T-helper 1 cell treated with Interleukin-12 subunit alpha and Interleukin-12 subunit beta and Interleukin-4 antibody, amounts not matched to agents 30 μg/mL and 1 μg/mL, for 36 hours (primary cell): ENCODE measurements around the gene EVL.
A peak's percentile ranks its signal among the peaks of the same experiment; 100 is the strongest.

Experiments used
- H3K27ac Mint-ChIP-seq: one replicate; pipeline ENCODE4 v1.8.0; 2021; ENCODE audit warnings: mild to moderate bottlenecking, mixed read lengths
- H3K27me3 Mint-ChIP-seq: one replicate; pipeline ENCODE4 v1.8.0; 2021; ENCODE audit warnings: low read depth, mixed read lengths
- H3K36me3 Mint-ChIP-seq: one replicate; pipeline ENCODE4 v1.8.0; 2021; ENCODE audit warnings: low read depth, mixed read lengths
- H3K4me1 Mint-ChIP-seq: one replicate; pipeline ENCODE4 v1.8.0; 2021; ENCODE audit warnings: low read depth, mixed read lengths
- H3K4me3 Mint-ChIP-seq: one replicate; pipeline ENCODE4 v1.8.0; 2021; ENCODE audit warnings: mild to moderate bottlenecking, moderate library complexity, mixed read lengths
- H3K9me3 Mint-ChIP-seq: one replicate; pipeline ENCODE4 v1.8.0; 2021; ENCODE audit warnings: mixed read lengths

The EVL gene

GRCh38 chr14:100111931-100112704 lies 46.9 kb downstream of the EVL start:
- Mint-ChIP-seq H3K4me3 (no peak overlapping the region), H3K9me3 (no peaks in the 10 kb centered on the region), H3K27ac (peak overlapping the region; percentile 53), H3K36me3 (peaks cover 55% of the 10 kb centered on the region), H3K4me1 (peaks cover 40% of the 10 kb centered on the region), H3K27me3 (no peaks in the 10 kb centered on the region)

- Mint-ChIP-seq H3K9me3 (no peaks in the 10 kb centered on the region), H3K4me3 (no peak overlapping the region), H3K36me3 (peaks cover 51% of the 10 kb centered on the region), H3K27me3 (no peaks in the 10 kb centered on the region), H3K27ac (no peak overlapping the region), H3K4me1 (peaks cover 24% of the 10 kb centered on the region)
Measured at GRCh38 chr14:100114109-100114765, 49.0 kb downstream of the EVL start.

- no peak overlapping the region for H3K27ac Mint-ChIP-seq
- no peaks in the 10 kb centered on the region for H3K9me3 Mint-ChIP-seq
- H3K4me3 Mint-ChIP-seq: no peak overlapping the region
- no peaks in the 10 kb centered on the region for H3K27me3 Mint-ChIP-seq
- H3K4me1 Mint-ChIP-seq: peaks cover 21% of the 10 kb centered on the region
- H3K36me3 Mint-ChIP-seq: peaks cover 51% of the 10 kb centered on the region
Measured at GRCh38 chr14:100115236-100115635, 50.0 kb downstream of the EVL start.

- peaks cover 56% of the 10 kb centered on the region for H3K36me3 Mint-ChIP-seq
- H3K27me3 Mint-ChIP-seq: no peaks in the 10 kb centered on the region
- H3K4me1 Mint-ChIP-seq: peaks cover 22% of the 10 kb centered on the region
- H3K9me3 Mint-ChIP-seq: no peaks in the 10 kb centered on the region
- H3K27ac Mint-ChIP-seq: no peak overlapping the region
- H3K4me3 Mint-ChIP-seq: no peak overlapping the region
Measured at GRCh38 chr14:100115726-100116125, 50.5 kb downstream of the EVL start.

GRCh38 chr14:100116134-100116533 lies 50.9 kb downstream of the EVL start:
- Mint-ChIP-seq H3K27me3 (no peaks in the 10 kb centered on the region), H3K9me3 (no peaks in the 10 kb centered on the region), H3K4me3 (no peak overlapping the region), H3K4me1 (peaks cover 22% of the 10 kb centered on the region), H3K27ac (no peak overlapping the region), H3K36me3 (peaks cover 56% of the 10 kb centered on the region)

GRCh38 chr14:100117026-100117425 lies 51.8 kb downstream of the EVL start:
- H3K27me3 Mint-ChIP-seq: no peaks in the 10 kb centered on the region
- H3K9me3 Mint-ChIP-seq: no peaks in the 10 kb centered on the region
- no peak overlapping the region for H3K4me3 Mint-ChIP-seq
- H3K36me3 Mint-ChIP-seq: peaks cover 58% of the 10 kb centered on the region
- H3K4me1 Mint-ChIP-seq: peaks cover 19% of the 10 kb centered on the region
- no peak overlapping the region for H3K27ac Mint-ChIP-seq

- H3K27ac Mint-ChIP-seq: peak overlapping the region; percentile 45
- H3K4me1 Mint-ChIP-seq: peaks cover 12% of the 10 kb centered on the region
- H3K9me3 Mint-ChIP-seq: no peaks in the 10 kb centered on the region
- H3K4me3 Mint-ChIP-seq: no peak overlapping the region
- no peaks in the 10 kb centered on the region for H3K27me3 Mint-ChIP-seq
- peaks cover 52% of the 10 kb centered on the region for H3K36me3 Mint-ChIP-seq
Measured at GRCh38 chr14:100117633-100118395, 52.6 kb downstream of the EVL start.

GRCh38 chr14:100118396-100119011 lies 53.3 kb downstream of the EVL start:
- Mint-ChIP-seq H3K27ac (no peak overlapping the region), H3K27me3 (no peaks in the 10 kb centered on the region), H3K4me3 (no peak overlapping the region), H3K9me3 (no peaks in the 10 kb centered on the region), H3K4me1 (peaks cover 12% of the 10 kb centered on the region), H3K36me3 (peaks cover 48% of the 10 kb centered on the region)

GRCh38 chr14:100119251-100119650 lies 54.0 kb downstream of the EVL start:
- H3K27me3 Mint-ChIP-seq: no peaks in the 10 kb centered on the region
- H3K36me3 Mint-ChIP-seq: peaks cover 48% of the 10 kb centered on the region
- no peak overlapping the region for H3K4me3 Mint-ChIP-seq
- peaks cover 12% of the 10 kb centered on the region for H3K4me1 Mint-ChIP-seq
- no peaks in the 10 kb centered on the region for H3K9me3 Mint-ChIP-seq
- no peak overlapping the region for H3K27ac Mint-ChIP-seq

- no peaks in the 10 kb centered on the region for H3K27me3 Mint-ChIP-seq
- H3K4me3 Mint-ChIP-seq: no peak overlapping the region
- H3K27ac Mint-ChIP-seq: peak overlapping the region; percentile 70
- H3K36me3 Mint-ChIP-seq: peaks cover 57% of the 10 kb centered on the region
- peaks cover 12% of the 10 kb centered on the region for H3K4me1 Mint-ChIP-seq
- no peaks in the 10 kb centered on the region for H3K9me3 Mint-ChIP-seq
Measured at GRCh38 chr14:100120522-100121269, 55.5 kb downstream of the EVL start.

GRCh38 chr14:100121643-100122480 lies 56.6 kb downstream of the EVL start:
- Mint-ChIP-seq H3K9me3 (no peaks in the 10 kb centered on the region), H3K27me3 (no peaks in the 10 kb centered on the region), H3K36me3 (peaks cover 49% of the 10 kb centered on the region), H3K4me1 (peaks cover 8% of the 10 kb centered on the region), H3K4me3 (no peak overlapping the region), H3K27ac (no peak overlapping the region)

GRCh38 chr14:100122481-100123223 lies 57.4 kb downstream of the EVL start:
- no peaks in the 10 kb centered on the region for H3K27me3 Mint-ChIP-seq
- H3K4me3 Mint-ChIP-seq: no peak overlapping the region
- no peaks in the 10 kb centered on the region for H3K9me3 Mint-ChIP-seq
- H3K4me1 Mint-ChIP-seq: peaks cover 8% of the 10 kb centered on the region
- peaks cover 52% of the 10 kb centered on the region for H3K36me3 Mint-ChIP-seq
- peak overlapping the region; percentile 66 for H3K27ac Mint-ChIP-seq

GRCh38 chr14:100123618-100124017 lies 58.4 kb downstream of the EVL start:
- Mint-ChIP-seq H3K27ac (no peak overlapping the region), H3K36me3 (peaks cover 46% of the 10 kb centered on the region), H3K27me3 (no peaks in the 10 kb centered on the region), H3K4me3 (no peak overlapping the region), H3K4me1 (peaks cover 5% of the 10 kb centered on the region), H3K9me3 (no peaks in the 10 kb centered on the region)
